Liver (tissue), 9 donors: ENCODE measurements around the gene WDR1. TPM values are rescaled to one million over a fixed set of nuclear protein-coding genes. Genes with fewer than 3 reads are reported as not detected.

ENCODE experiments used
- DNase-seq: peaks from one replicate; pipeline ENCODE4 v3.0.0-alpha.2; 2017; ENCODE audit warnings: low spot score
- H3K27ac ChIP-seq, 2 donors: one replicate each; pipeline ENCODE4 v1.7.0; 2013; ENCODE audit warnings: inconsistent platforms in 2 of 2, low read length in 2 of 2, control low read depth in 1 of 2, low read depth in 1 of 2, mild to moderate bottlenecking in 1 of 2
- H3K27me3 ChIP-seq, 4 donors: one replicate each; pipeline versions ENCODE4 v1.6.1 to v1.7.0; 2013; ENCODE audit warnings: low read length in 3 of 4, inconsistent platforms in 1 of 4, mild to moderate bottlenecking in 1 of 4, moderate library complexity in 1 of 4; ENCODE audit not compliant: control insufficient read depth in 4 of 4, insufficient read depth in 4 of 4
- H3K36me3 ChIP-seq, 4 donors: one replicate each; pipeline versions ENCODE4 v1.6.1 to v1.7.0; 2013; ENCODE audit warnings: low read length in 3 of 4, mild to moderate bottlenecking in 3 of 4, low read depth in 1 of 4, moderate library complexity in 1 of 4; ENCODE audit not compliant: control insufficient read depth in 4 of 4, insufficient read depth in 3 of 4
- H3K4me1 ChIP-seq, 4 donors: one replicate each; pipeline versions ENCODE4 v1.6.1 to v1.7.0; 2013; ENCODE audit warnings: low read length in 3 of 4, mild to moderate bottlenecking in 3 of 4, moderate library complexity in 1 of 4; ENCODE audit not compliant: control insufficient read depth in 4 of 4, insufficient read depth in 4 of 4
- H3K4me3 ChIP-seq, 3 donors: one replicate each; pipeline versions ENCODE4 v1.6.1 to v1.7.0; 2013; ENCODE audit warnings: low read length in 3 of 3, control low read depth in 1 of 3, low read depth in 1 of 3, mild to moderate bottlenecking in 1 of 3
- H3K9ac ChIP-seq, 2 donors: one replicate each; pipeline ENCODE4 v1.7.0; 2013; ENCODE audit warnings: low read length in 2 of 2, mild to moderate bottlenecking in 2 of 2, moderate library complexity in 2 of 2, control low read depth in 1 of 2, low read depth in 1 of 2
- H3K9me3 ChIP-seq, 4 donors: one replicate each; pipeline versions ENCODE4 v1.6.1 to v1.7.0; 2013; ENCODE audit warnings: low read length in 3 of 4; ENCODE audit not compliant: control insufficient read depth in 4 of 4
- ATF3 ChIP-seq: IDR thresholded peaks from 2 replicates; pipeline ENCODE4 v1.6.1; 2016; ENCODE audit warnings: antibody characterized with exemption
- FOXA1 ChIP-seq: IDR thresholded peaks from 2 replicates; pipeline ENCODE4 v1.6.1; 2016; ENCODE audit warnings: antibody characterized with exemption
- GABPA ChIP-seq, 2 donors: IDR thresholded peaks in 1 of 2; conservative IDR thresholded peaks in 1 of 2; 2 replicates each; pipeline ENCODE4 v1.6.1; 2016; ENCODE audit warnings: antibody characterized with exemption in 2 of 2, mild to moderate bottlenecking in 1 of 2, moderate library complexity in 1 of 2
- HNF4A ChIP-seq, 2 donors: conservative IDR thresholded peaks; 2 replicates each; pipeline ENCODE4 v1.6.1; 2016; ENCODE audit warnings: antibody characterized with exemption in 2 of 2, mild to moderate bottlenecking in 2 of 2
- HNF4G ChIP-seq: IDR thresholded peaks from 2 replicates; pipeline ENCODE4 v1.6.1; 2016; ENCODE audit warnings: antibody characterized with exemption
- JUND ChIP-seq, 2 donors: IDR thresholded peaks; 2 replicates each; pipeline ENCODE4 v1.6.1; 2016; ENCODE audit warnings: antibody characterized with exemption in 2 of 2
- MAX ChIP-seq: IDR thresholded peaks from 2 replicates; pipeline ENCODE4 v1.6.1; 2016; ENCODE audit warnings: antibody characterized with exemption
- RAD21 ChIP-seq, 2 donors: IDR thresholded peaks; 2 replicates each; pipeline ENCODE4 v1.6.1; 2016; ENCODE audit warnings: antibody characterized with exemption in 2 of 2, mild to moderate bottlenecking in 2 of 2
- REST ChIP-seq: IDR thresholded peaks from 2 replicates; pipeline ENCODE4 v1.6.1; 2016; ENCODE audit warnings: antibody characterized with exemption, mild to moderate bottlenecking
- RXRA ChIP-seq, 2 donors: IDR thresholded peaks; 2 replicates each; pipeline ENCODE4 v1.6.1; 2017 to 2018; ENCODE audit warnings: antibody characterized with exemption in 2 of 2, mild to moderate bottlenecking in 1 of 2
- SP1 ChIP-seq: IDR thresholded peaks from 2 replicates; pipeline ENCODE4 v1.6.1; 2018; ENCODE audit warnings: antibody characterized with exemption, mild to moderate bottlenecking
- TAF1 ChIP-seq: conservative IDR thresholded peaks from 2 replicates; pipeline ENCODE4 v1.6.1; 2016; ENCODE audit warnings: antibody characterized with exemption, mild to moderate bottlenecking
- YY1 ChIP-seq: IDR thresholded peaks from 2 replicates; pipeline ENCODE4 v1.6.1; 2016; ENCODE audit warnings: antibody characterized with exemption, mild to moderate bottlenecking
- WGBS: extraction: QIAGEN DNeasy Blood & Tissue Kit; methylation state at CpG from one replicate; pipeline ENCODE4 v1.1.7; 2013; 5-methylcytosine and 5-hydroxymethylcytosine counted together
- polyA plus RNA-seq, 2 donors: library from polyadenylated mRNA; stranded (reverse) in 1 of 2; unstranded in 1 of 2; fragments of 200-250 nt in 1 of 2; fragments of >200 nt in 1 of 2; fragmentation: Nextera tagmentation in 1 of 2; extraction: Ambion mirVana in 1 of 2; gene quantifications; one replicate each; pipeline versions ENCODE4 v1.2.1 to v1.2.3, GENCODE V29; 2013 to 2015
- total RNA-seq, 2 donors: library from RNA; depleted of rRNA; stranded (reverse); fragments of >200 nt; gene quantifications; one replicate each; pipeline ENCODE4 v1.2.3, GENCODE V29; 2014
- donor health status: healthy.
- donor health status: healthy.
- donor health status: healthy.
- donor health status: healthy.
- donor health status: healthy.

Gene WDR1
- total and polyA plus RNA-seq, 4 donors = 31.1 to 97.4 (median 65.7) TPM

- H3K9me3 ChIP-seq = no peaks in the 10 kb centered on the region
- no peak for DNase-seq
- no peaks in the 10 kb centered on the region for H3K36me3 ChIP-seq
- no peak overlapping the region for H3K4me3 ChIP-seq
- TF ChIP-seq SP1 (no peak), HNF4A (conservative IDR thresholded peaks at IDR 0.05) (no peak), MAX (no peak), HNF4G (no peak), FOXA1 (no peak), REST (no peak), GABPA (IDR thresholded peaks at IDR 0.05 in 1 of 2, conservative IDR thresholded peaks at IDR 0.05 in 1 of 2) (no peak), RAD21 (IDR thresholded peaks at IDR 0.05) (no peak), YY1 (no peak), TAF1 (no peak)
- H3K4me1 ChIP-seq = no peaks in the 10 kb centered on the region
- 87% methylated on average over 5 of the region's 5 CpGs for WGBS
- no peak overlapping the region for H3K9ac ChIP-seq
- H3K27ac ChIP-seq = no peak overlapping the region
- no peaks in the 10 kb centered on the region for H3K27me3 ChIP-seq
Measured at GRCh38 chr4:10050721-10051120, 65.9 kb downstream of the WDR1 start.

GRCh38 chr4:10050261-10050661 lies 66.3 kb downstream of the WDR1 start:
- no peak for TF ChIP-seq GABPA (IDR thresholded peaks at IDR 0.05 in 1 of 2, conservative IDR thresholded peaks at IDR 0.05 in 1 of 2)
- no peak for TF ChIP-seq JUND (IDR thresholded peaks at IDR 0.05)
- TF ChIP-seq SP1 = no peak
- no peak for DNase-seq
- no peaks in the 10 kb centered on the region for H3K36me3 ChIP-seq
- H3K4me1 ChIP-seq = no peaks in the 10 kb centered on the region
- H3K27me3 ChIP-seq = no peaks in the 10 kb centered on the region
- no peaks in the 10 kb centered on the region for H3K9me3 ChIP-seq
- 93% methylated on average over 3 of the region's 3 CpGs for WGBS
- H3K4me3 ChIP-seq = no peak overlapping the region
- H3K27ac ChIP-seq = no peak overlapping the region
- no peak overlapping the region for H3K9ac ChIP-seq

GRCh38 chr4:10048941-10049697 lies 67.5 kb downstream of the WDR1 start:
- no peak for DNase-seq
- Histone ChIP-seq H3K36me3 (no peaks in the 10 kb centered on the region), H3K27me3 (no peaks in the 10 kb centered on the region), H3K4me3 (no peak overlapping the region), H3K27ac (no peak overlapping the region), H3K9me3 (no peaks in the 10 kb centered on the region), H3K4me1 (no peaks in the 10 kb centered on the region), H3K9ac (no peak overlapping the region)
- 75% methylated on average over 4 of the region's 4 CpGs for WGBS
- TF ChIP-seq ATF3 = no peak
- no peak for TF ChIP-seq RXRA (IDR thresholded peaks at IDR 0.05)
- TF ChIP-seq REST = no peak
- TF ChIP-seq MAX = no peak
- TF ChIP-seq RAD21 (IDR thresholded peaks at IDR 0.05) = no peak
